Measurements from ENCODE around the gene MBD6. TPM values are rescaled to one million over a fixed set of nuclear protein-coding genes. Genes with fewer than 3 reads are reported as not detected.
"Not testable (repeated sequence)": the region's sequence is repeated elsewhere in the genome, so short reads cannot be mapped to it uniquely, and the experiment has no call there.

The MBD6 gene
- polyA plus RNA-seq, 1 donor: 43.1 TPM

DNA sequence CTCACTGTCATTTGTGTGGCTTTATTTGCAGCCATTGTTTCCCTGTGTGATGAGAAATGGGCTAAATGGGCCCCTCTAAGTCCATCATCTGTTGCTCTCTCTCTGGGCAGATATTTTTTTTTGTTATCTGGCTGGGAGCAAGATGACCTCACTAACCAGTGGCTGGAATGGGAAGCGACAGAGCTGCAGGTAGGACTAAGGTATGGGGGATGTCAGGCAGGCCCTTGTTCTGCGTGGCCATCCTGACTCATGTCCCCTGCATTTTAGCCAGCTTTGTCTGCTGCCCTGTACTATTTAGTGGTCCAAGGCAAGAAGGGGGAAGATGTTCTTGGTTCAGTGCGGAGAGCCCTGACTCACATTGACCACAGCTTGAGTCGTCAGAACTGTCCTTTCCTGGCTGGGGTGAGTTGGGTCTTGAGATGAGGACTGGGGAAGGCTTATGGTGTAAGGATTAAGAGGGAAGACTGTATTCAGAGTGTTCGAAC is 33.4 kb upstream of the MBD6 start:
- no peak for DNase-seq (ENCODE audit: low read depth)

DNA sequence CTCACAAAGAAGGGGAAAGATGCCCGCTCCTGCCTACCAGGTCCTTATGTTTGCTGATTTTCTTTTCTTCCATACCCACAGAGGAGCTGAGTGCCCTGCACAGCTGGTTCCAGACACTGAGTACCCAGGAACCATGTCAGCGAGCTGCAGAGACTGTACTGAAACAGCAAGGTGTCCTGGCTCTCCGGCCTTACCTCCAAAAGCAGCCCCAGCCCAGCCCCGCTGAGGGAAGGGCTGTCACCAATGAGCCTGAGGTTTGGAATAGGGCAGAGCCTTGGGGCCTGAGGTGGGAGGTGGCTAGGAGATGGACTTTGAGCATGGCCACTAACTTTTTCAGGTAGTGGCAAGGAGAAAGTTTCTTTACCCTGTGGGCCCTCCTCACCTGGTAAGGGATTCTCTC is 32.5 kb upstream of the MBD6 start:
- DNase-seq (ENCODE audit: low read depth): no peak

DNA sequence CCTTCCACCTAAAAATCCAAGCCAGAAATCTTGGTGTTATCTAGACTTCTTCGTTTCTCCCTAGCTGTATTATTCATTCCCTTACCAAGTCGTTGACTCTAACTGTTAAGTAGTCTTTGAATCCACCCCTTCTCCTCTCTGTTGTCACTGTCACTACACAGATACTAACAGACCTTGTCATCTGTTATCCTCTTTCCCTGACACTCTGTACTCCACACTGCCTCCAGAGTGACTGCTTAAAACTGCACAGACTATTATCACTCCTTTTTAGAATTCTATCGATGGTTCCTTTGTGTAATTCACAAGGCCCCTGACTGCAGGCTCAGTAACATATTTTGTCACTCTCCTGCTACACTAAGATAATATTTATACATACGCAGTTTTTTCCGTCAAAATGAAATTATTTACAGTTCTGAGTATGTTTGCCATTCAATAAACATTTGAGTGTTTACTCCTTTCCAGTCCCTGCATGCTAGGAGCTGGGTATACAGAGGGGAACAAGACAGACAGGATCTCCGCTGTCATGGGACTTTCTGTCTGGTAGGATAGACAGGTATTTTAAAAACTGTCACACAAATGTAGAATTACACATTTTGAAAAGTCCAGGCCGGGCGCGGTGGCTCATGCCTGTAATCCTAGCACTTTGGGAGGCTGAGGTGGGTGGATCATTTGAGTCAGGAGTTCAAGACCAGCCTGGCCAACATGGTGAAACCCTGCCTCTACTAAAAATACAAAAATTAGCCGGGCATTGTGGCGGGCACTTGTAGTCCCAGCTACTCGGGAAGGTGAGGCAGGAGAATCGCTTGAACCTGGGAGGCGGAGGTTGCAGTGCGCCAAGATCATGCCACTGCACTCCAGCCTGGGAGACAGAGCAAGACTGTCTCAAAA is 31.0 kb upstream of the MBD6 start:
- no peak for DNase-seq (ENCODE audit: low read depth)

DNA sequence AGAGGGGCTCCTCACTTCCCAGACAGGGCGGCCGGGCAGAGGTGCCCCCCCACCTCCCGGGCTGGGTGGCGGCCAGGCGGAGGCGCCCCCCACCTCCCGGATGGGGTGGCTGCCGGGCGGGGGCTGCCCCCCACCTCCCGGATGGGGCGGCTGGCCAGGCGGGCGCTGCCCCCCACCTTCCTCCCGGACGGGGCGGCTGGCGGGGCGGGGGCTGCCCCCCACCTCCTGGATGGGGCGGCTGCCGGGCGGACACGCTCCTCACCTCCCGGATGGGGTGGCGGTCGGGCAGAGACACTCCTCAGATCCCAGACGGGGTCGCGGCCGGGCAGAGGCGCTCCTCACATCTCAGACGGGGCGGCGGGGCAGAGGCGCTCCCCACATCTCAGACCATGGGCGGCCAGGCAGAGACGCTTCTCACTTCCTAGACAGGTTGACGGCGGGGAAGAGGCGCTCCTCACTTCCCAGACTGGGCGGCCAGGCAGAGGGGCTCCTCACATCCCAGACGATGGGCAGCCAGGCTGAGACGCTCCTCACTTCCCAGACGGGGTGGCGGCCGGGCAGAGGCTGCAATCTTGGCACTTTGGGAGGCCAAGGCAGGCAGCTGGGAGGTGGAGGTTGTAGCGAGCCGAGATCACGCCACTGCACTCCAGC is 27.4 kb upstream of the MBD6 start:
- DNase-seq (ENCODE audit: low read depth): not testable (repeated sequence)

DNA sequence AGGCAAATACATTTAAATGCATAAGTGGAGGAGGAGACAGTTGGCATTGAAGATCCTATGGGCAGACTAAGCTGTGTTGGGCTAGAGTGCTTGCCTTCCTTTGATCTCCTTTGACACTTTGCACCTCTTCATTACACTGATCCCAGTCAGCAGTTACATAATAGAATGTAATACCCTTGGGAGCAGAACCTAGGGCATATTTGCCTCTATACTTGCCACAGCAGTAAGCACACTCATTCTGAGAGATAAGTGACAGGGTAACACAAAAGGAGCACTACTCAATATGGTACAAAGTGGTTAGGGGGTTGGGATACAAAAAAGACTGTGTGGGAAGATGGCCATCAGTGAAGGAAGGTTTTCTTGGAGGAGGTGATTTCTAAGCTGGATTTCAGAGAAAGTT is 25.8 kb upstream of the MBD6 start:
- DNase-seq (ENCODE audit: low read depth): no peak

DNA sequence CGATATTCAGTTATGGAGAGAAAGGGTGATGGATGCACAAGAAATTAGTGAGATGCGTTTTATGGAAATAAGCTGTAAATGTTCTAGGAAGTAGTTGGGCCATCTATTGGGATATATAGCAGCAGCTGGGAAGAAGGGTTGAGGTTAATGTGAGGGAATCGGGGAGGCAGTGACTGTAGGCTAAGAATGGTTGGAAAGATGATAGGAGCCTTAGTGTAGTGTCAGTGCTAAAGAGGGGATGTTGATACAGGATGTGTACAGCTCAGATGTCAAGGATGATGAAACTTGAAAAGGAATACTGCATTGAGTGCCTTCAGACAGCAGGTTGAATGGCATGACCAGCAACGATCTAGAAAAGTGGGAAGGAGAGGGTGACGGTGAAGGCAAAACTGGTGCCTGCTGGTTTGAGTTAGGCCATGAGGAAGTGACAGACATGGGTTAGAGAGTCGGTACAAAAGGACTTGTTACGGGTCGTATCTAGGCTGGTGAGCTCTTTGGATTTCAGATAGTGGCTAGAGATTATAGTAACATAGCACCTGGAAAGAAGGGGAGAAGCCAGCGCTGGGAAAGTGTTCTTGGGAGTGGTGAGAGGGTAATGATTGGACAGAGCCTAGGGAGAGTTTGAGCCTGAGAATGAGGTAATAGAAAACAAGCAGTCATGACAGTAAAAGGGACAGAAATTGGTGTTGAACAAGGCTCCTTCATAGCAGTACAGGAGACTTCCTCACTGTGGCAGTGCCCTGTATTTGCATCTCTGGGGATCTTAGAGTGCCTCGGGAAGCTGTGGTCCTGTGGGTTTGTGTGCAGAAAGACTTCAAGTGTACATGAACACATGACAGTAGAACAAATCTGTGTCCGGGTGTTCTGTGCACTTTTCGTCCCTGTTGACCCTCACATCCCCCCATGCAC is 25.1 kb upstream of the MBD6 start:
- no peak for DNase-seq (ENCODE audit: low read depth)

DNA sequence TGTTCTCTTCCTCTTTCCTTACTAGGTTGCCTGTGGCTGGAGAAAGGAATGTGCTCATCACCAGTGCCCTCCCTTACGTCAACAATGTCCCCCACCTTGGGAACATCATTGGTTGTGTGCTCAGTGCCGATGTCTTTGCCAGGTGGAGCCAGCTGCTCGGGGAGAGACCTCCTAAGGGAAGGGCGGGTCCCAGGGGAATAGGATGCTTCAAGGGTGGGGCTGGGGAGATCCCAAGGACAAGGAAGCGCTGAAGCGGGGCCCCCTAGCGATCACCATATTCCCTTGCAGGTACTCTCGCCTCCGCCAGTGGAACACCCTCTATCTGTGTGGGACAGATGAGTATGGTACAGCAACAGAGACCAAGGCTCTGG is 24.5 kb upstream of the MBD6 start:
- DNase-seq (ENCODE audit: low read depth): no peak

DNA sequence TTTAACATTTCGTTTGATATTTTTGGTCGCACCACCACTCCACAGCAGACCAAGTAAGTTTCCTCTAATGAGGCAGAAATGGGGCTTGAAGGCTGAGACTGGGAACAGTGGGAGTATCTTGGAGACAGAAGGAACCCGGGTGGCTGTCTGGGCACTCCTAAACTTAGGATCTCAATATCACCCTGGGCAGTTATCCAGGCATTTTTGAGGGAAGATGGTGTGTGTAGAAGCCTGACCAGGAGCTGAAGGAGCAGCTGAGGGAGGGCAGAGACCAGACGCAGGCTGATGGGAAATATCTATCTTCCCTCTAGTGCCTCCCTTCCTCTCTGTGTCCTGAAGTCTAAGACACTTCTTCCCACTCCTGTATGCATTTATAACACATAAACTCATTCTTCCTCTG is 24.1 kb upstream of the MBD6 start:
- no peak for DNase-seq (ENCODE audit: low read depth)

DNA sequence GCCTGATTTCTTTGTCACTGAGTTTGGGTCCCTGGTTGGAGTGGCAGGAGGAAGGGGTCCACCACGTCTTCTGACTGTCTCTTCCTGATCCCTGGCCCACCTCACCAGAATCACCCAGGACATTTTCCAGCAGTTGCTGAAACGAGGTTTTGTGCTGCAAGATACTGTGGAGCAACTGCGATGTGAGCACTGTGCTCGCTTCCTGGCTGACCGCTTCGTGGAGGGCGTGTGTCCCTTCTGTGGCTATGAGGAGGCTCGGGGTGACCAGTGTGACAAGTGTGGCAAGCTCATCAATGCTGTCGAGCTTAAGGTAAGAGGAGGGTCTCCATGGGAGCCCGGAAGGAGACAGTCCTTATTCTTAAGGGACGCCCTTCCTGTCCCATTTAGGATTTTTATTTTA is 22.4 kb upstream of the MBD6 start:
- DNase-seq (ENCODE audit: low read depth): no peak

DNA sequence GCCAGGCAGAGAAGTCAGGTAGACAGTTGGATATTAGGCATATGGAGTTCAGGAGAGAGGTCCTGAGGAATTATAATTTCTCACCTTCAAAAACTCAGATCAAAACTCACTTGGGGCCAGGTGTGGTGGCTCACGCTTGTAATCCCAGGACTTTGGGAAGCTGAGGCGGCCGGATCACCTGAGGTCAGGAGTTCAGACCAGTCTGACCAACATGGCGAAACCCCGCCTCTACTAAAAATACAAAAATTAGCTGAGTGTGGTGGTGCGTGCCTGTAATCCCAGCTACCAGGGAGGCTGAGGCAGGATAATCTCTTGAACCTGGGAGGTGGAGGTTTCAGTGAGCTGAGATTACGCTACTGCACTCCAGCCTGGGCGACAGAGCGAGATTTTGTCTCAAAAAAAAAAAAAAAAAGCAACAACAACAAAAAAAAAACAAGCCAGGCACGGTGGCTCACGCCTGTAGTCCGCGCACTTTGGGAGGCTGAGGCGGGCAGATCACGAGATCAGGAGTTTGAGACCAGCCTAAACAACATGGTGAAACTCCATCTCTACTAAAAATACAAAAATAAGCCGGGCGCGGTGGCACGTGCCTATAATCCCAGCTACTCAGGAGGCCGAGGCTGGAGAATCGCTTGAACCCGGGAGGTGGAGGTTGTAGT is 20.2 kb upstream of the MBD6 start:
- not testable (repeated sequence) for DNase-seq (ENCODE audit: low read depth)

DNA sequence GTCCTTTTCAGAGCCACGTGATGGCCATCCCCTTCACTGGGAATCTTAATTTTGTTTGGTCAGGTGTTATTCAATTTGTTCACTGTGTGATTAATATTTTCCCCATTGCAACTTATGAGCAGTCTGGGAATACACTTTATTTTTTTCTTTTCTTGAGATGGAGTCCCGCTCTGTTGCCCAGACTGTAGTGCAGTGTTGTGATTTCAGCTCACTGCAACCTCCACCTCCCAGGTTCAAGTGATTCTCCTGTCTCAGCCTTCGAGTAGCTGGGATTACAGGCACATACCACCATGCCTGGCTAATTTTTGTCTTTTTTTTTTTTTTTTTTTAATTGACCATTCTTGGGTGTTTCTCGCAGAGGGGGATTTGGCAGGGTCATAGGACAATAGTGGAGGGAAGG is 16.1 kb upstream of the MBD6 start:
- not testable (repeated sequence) for DNase-seq (ENCODE audit: low read depth)

DNA sequence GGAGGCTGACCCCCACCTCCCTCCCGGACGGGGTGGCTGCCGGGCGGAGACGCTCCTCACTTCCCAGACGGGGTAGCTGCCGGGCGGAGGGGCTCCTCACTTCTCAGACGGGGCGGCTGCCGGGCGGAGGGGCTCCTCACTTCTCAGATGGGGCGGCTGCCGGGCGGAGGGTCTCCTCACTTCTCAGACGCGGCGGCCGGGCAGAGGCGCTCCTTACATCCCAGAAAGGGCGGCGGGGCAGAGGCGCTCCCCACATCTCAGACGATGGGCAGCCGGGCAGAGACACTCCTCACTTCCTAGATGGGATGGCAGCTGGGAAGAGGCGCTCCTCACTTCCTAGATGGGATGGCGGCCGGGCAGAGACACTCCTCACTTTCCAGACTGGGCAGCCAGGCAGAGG is 14.8 kb upstream of the MBD6 start:
- not testable (repeated sequence) for DNase-seq (ENCODE audit: low read depth)

DNA sequence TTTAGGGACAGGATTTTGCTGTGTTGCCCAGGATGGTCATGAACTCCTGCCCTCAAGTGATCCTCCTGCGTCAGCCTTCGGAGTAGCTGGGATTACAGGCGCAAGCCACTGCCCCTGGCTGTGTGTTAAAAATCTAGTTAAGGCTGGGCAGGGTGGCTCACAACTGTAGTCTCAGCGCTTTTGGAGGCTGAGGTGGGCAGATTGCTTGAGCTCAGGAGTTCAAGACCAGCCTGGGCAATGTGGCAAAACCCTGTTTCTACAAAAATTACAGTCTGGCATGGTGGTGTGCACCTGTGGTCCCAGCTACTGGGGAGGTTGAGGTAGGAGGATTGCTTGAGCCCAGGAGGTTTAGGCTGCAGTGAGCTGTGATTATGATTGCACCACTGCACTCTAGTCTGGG is 11.5 kb upstream of the MBD6 start:
- DNase-seq (ENCODE audit: low read depth): no peak

DNA sequence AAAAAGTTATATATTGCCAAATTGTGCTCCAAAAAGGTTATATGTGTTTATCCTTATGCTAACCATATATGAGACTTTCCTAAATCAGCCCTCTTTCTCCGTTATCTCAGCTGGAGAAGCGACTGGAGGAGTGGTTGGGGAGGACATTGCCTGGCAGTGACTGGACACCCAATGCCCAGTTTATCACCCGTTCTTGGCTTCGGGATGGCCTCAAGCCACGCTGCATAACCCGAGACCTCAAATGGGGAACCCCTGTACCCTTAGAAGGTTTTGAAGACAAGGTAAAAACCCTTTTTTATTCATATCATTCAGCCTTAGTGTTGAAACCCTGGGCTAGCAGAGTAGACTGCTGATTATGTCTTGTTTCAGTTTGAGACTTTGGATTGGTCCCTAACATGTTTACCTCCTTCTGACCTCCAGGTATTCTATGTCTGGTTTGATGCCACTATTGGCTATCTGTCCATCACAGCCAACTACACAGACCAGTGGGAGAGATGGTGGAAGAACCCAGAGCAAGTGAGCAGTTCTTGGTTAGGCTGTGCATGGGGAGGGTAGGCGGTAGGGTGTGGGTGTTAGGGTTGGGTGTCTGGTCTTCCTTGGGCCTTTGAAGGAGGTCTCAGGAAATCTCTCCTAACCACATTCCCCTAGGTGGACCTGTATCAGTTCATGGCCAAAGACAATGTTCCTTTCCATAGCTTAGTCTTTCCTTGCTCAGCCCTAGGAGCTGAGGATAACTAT is 10.9 kb upstream of the MBD6 start:
- DNase-seq (ENCODE audit: low read depth): no peak

DNA sequence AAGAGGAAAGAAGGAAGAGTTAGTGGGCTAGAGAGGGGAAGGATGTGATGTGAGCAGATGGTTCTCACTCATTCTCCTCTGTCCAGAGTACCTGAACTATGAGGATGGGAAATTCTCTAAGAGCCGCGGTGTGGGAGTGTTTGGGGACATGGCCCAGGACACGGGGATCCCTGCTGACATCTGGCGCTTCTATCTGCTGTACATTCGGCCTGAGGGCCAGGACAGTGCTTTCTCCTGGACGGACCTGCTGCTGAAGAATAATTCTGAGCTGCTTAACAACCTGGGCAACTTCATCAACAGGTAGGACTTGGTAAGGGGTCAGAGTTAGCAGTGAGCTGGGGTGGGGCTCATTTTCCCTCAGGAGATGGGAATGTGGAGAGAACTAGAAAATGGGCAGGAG is 10.0 kb upstream of the MBD6 start:
- DNase-seq (ENCODE audit: low read depth): no peak

DNA sequence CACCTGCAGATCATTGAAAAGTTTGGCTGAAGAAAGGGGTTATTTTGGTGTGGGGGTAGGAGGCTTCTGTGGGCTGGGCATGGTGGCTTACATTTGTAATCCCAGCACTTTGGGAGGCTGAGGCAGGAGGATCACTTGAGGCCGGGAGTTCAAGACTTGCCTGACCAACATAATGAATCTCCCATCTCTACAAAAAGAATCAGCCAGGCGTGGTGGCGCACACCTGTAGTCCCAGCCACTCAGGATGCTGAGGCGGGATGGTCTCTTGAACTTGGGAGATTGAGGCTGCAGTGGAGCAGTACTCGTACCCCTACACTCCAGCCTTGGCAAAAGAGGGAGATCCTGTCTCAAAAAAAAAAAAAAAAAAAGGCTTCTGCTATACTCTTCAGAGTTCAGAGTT is 9.4 kb upstream of the MBD6 start:
- no peak for DNase-seq (ENCODE audit: low read depth)

DNA sequence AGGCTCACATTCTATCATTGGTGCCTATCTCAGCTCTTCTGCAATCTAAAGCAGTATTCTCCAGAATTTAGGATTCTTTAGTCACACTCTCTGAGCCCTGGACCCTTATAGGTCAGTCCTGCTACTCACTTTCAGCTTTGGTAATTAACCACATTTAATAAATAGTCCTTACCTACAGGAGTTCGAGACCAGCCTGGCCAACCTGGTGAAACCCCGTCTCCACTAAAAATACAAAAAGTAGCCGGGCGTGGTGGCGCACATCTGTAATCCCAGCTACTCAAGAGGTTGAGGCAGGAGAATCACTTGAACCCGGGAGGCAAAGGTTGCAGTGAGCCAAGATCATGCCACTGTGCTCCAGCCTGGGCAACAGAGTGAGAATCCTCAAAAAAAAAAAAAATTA is 8.9 kb upstream of the MBD6 start:
- DNase-seq (ENCODE audit: low read depth): not testable (repeated sequence)

DNA sequence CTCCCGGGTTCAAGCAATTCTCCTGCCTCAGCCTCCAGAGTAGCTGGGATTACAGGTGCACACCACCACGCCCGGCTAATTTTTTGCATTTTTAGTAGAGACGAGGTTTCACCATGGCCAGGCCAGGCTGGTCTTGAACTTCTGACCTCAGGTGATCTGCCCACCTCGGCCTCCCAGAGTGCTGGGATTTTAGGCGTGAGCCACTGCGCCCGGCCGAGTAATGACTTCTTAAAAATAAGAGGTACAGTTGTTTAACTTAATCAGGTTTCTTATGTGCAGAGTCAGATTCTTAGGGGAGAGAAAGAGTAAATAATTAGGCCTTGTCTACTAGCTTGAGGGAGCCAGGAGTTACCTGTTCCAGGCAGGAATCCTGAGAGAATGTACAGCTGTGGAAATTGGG is 8.4 kb upstream of the MBD6 start:
- DNase-seq (ENCODE audit: low read depth): not testable (repeated sequence)

DNA sequence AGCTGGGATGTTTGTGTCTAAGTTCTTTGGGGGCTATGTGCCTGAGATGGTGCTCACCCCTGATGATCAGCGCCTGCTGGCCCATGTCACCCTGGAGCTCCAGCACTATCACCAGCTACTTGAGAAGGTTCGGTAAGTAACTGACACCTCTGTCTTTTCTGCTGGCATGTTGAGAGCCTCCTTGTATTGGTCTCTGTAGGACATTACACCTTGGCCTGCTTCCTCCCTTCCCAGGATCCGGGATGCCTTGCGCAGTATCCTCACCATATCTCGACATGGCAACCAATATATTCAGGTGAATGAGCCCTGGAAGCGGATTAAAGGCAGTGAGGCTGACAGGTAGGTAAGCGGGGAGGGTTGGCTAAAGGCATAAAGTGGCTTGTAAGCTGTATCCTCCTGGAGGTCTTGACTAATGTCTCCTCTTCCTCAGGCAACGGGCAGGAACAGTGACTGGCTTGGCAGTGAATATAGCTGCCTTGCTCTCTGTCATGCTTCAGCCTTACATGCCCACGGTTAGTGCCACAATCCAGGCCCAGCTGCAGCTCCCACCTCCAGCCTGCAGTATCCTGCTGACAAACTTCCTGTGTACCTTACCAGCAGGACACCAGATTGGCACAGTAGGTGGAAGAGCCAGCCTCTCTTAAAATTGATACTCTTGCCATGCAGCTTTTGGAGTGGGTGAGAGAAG is 7.8 kb upstream of the MBD6 start:
- DNase-seq (ENCODE audit: low read depth): no peak

DNA sequence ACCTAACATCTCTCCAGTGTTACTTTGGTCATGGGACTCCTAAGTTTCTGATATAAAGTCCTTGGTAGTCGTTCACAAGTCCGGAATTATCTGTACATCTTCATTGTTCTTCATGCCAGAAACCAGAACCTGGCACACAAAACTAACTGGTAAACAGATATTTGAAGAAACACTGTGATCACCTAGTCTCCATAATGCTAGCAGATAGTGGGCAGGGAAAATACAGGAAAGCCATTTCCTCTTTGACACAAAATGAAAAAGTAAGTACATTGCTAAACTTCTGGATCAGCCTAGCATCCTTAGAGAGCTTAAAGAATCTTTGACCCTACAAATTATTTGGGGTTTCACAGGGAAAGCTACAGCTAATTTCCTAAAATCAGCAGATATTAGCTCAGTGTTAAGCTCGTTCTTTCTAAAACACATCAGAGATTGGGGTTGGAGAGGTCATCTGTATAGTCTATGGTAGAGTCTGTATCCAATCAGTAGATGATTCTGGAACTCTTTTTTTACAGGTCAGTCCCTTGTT is 7.2 kb upstream of the MBD6 start:
- no peak for DNase-seq (ENCODE audit: low read depth)
